ENCODE results near the gene HDAC2.

DNA sequence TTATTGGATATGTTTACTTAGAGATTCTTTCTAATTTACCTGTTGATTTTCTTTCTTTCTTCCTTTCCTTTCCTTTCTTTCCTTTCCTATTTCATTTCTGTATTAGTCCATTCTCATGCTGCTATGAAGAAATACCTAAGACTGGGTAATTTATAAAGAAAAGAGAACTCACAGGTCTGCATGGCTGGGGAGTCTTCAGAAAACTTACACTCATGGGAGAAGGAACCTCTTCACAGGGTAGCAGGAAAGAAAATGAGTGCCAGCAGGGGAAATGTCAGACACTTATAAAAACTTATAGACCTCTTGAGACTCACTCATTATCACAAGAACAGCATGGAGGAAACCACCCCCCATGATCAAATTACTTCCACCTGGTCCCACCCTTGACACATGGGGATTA, 40.8 kb downstream of the HDAC2 start:
- TF ChIP-seq, protein P1, sequence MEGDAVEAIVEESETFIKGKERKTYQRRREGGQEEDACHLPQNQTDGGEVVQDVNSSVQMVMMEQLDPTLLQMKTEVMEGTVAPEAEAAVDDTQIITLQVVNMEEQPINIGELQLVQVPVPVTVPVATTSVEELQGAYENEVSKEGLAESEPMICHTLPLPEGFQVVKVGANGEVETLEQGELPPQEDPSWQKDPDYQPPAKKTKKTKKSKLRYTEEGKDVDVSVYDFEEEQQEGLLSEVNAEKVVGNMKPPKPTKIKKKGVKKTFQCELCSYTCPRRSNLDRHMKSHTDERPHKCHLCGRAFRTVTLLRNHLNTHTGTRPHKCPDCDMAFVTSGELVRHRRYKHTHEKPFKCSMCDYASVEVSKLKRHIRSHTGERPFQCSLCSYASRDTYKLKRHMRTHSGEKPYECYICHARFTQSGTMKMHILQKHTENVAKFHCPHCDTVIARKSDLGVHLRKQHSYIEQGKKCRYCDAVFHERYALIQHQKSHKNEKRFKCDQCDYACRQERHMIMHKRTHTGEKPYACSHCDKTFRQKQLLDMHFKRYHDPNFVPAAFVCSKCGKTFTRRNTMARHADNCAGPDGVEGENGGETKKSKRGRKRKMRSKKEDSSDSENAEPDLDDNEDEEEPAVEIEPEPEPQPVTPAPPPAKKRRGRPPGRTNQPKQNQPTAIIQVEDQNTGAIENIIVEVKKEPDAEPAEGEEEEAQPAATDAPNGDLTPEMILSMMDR (IDR thresholded peaks at IDR 0.05; ENCODE audit: borderline replicate concordance, extremely low read depth, low read length, poor library complexity, severe bottlenecking) = no peak
- no peak for TF ChIP-seq EZH2 (IDR thresholded peaks at IDR 0.05; ENCODE audit: borderline replicate concordance, low read depth, low read length, severe bottlenecking)

All from DND-41 (cell line).